Measurements from ENCODE around the gene ETV6. TPM values are rescaled to one million over a fixed set of nuclear protein-coding genes. Genes with fewer than 3 reads are reported as not detected.

Gene ETV6
- polyA plus RNA-seq, 3 donors, result 6.8 to 45.1 (median 11.7) TPM

GRCh38 chr12:11706509-11707379, 57.3 kb downstream of the ETV6 start:
- Histone ChIP-seq H3K4me3 (replicated peaks in 1 of 3; ENCODE audit: low read depth in 2 of 3, low read length in 3 of 3) (no peak overlapping the region), H3K9me3 (replicated peaks in 1 of 2; ENCODE audit: control insufficient read depth in 1 of 2, insufficient read depth in 1 of 2, low read length in 2 of 2) (no peaks in the 10 kb centered on the region), H3K27me3 (ENCODE audit: control insufficient read depth in 2 of 2, insufficient read depth in 2 of 2, low read length in 2 of 2) (no peaks in the 10 kb centered on the region), H3K79me2 (ENCODE audit: insufficient read depth, low read length) (peaks cover 100% of the 10 kb centered on the region), H3K9ac (ENCODE audit: insufficient read depth, low read length, poor library complexity, severe bottlenecking) (no peak overlapping the region), H3K36me3 (replicated peaks in 1 of 2; ENCODE audit: control insufficient read depth in 1 of 2, insufficient read depth in 2 of 2, low read length in 2 of 2) (peaks cover 3 to 7% of the 10 kb centered on the region in 2 donors), H3K27ac (ENCODE audit: low read depth in 1 of 2, low read length in 2 of 2) (peak overlapping the region in 1 of 2 donors; percentile 67), H3K4me1 (ENCODE audit: control insufficient read depth in 1 of 2, insufficient read depth in 2 of 2, low read length in 2 of 2) (peaks cover 34 to 35% of the 10 kb centered on the region in 2 donors), H2AFZ (ENCODE audit: insufficient read depth, low read depth, low read length, poor library complexity, severe bottlenecking) (no peak overlapping the region), H3K4me2 (replicated peaks; ENCODE audit: extremely low read depth, low read length, poor library complexity, severe bottlenecking) (no peak overlapping the region), H4K20me1 (ENCODE audit: insufficient read depth, low read length) (peaks cover 65% of the 10 kb centered on the region)
- Mint-ChIP-seq H3K27me3 (ENCODE audit: low read depth in 3 of 3) (peaks cover 0 to 1% (median 0%) of the 10 kb centered on the region in 3 donors), H3K9me3 (no peaks in the 10 kb centered on the region), H3K36me3 (peaks cover 32 to 35% of the 10 kb centered on the region in 2 donors), H3K4me3 (no peak overlapping the region), H3K27ac (peak overlapping the region in 3 of 7 donors; percentile 68 to 79 (median 77)), H3K4me1 (peaks cover 59% of the 10 kb centered on the region)
- no peak for TF ChIP-seq CTCF (IDR thresholded peaks at IDR 0.05)
- WGBS (ENCODE audit: insufficient coverage), result 72% methylated on average over 8 of the region's 10 CpGs
- intact Hi-C loops (cut with micrococcal nuclease), result no loop called here
- DNase-seq, result no peak

GRCh38 chr12:11707535-11707934, 58.1 kb downstream of the ETV6 start:
- H3K4me1 Mint-ChIP-seq, result peaks cover 64% of the 10 kb centered on the region
- Histone ChIP-seq H3K79me2 (ENCODE audit: insufficient read depth, low read length) (peaks cover 100% of the 10 kb centered on the region), H3K36me3 (replicated peaks in 1 of 2; ENCODE audit: control insufficient read depth in 1 of 2, insufficient read depth in 2 of 2, low read length in 2 of 2) (peaks cover 3 to 7% of the 10 kb centered on the region in 2 donors), H3K4me1 (ENCODE audit: control insufficient read depth in 1 of 2, insufficient read depth in 2 of 2, low read length in 2 of 2) (peaks cover 42 to 43% of the 10 kb centered on the region in 2 donors), H3K4me3 (replicated peaks in 1 of 3; ENCODE audit: low read depth in 2 of 3, low read length in 3 of 3) (no peak overlapping the region), H3K9ac (ENCODE audit: insufficient read depth, low read length, poor library complexity, severe bottlenecking) (no peak overlapping the region), H2AFZ (ENCODE audit: insufficient read depth, low read depth, low read length, poor library complexity, severe bottlenecking) (no peak overlapping the region), H3K27ac (ENCODE audit: low read depth in 1 of 2, low read length in 2 of 2) (peak overlapping the region in 1 of 2 donors; percentile 67), H3K4me2 (replicated peaks; ENCODE audit: extremely low read depth, low read length, poor library complexity, severe bottlenecking) (no peak overlapping the region), H3K27me3 (ENCODE audit: control insufficient read depth in 2 of 2, insufficient read depth in 2 of 2, low read length in 2 of 2) (no peaks in the 10 kb centered on the region), H3K9me3 (replicated peaks in 1 of 2; ENCODE audit: control insufficient read depth in 1 of 2, insufficient read depth in 1 of 2, low read length in 2 of 2) (no peaks in the 10 kb centered on the region), H4K20me1 (ENCODE audit: insufficient read depth, low read length) (peaks cover 57% of the 10 kb centered on the region)
- no peak overlapping the region for H3K4me3 Mint-ChIP-seq
- H3K9me3 Mint-ChIP-seq, result no peaks in the 10 kb centered on the region
- peaks cover 0 to 1% (median 0%) of the 10 kb centered on the region in 3 donors for H3K27me3 Mint-ChIP-seq (ENCODE audit: low read depth in 3 of 3)
- 56% methylated on average over 4 of the region's 7 CpGs for WGBS (ENCODE audit: insufficient coverage)
- DNase-seq, result no peak
- H3K27ac Mint-ChIP-seq, result peak overlapping the region in 2 of 7 donors; percentile 48 to 77
- peaks cover 31 to 34% of the 10 kb centered on the region in 2 donors for H3K36me3 Mint-ChIP-seq
- intact Hi-C loops (cut with micrococcal nuclease), result no loop called here
- no peak for TF ChIP-seq CTCF (IDR thresholded peaks at IDR 0.05)

All from CD14-positive monocyte (primary cell).